ENCODE results near the gene SPSB2. TPM values are rescaled to one million over a fixed set of nuclear protein-coding genes. Genes with fewer than 3 reads are reported as not detected.
A peak's percentile ranks its signal among the peaks of the same experiment; 100 is the strongest.

Gene SPSB2
- polyA plus RNA-seq, 1 of the 3 experiments (the other 2 are of a cell fraction) = 16.9 TPM

- Histone ChIP-seq H3K36me3 (replicated peaks in 1 of 2; ENCODE audit: control insufficient read depth in 1 of 2, insufficient read depth in 2 of 2, low read length in 1 of 2) (peaks cover 16 to 30% of the 10 kb centered on the region in 2 experiments), H3K9me3 (no peaks in the 10 kb centered on the region), H3K79me2 (ENCODE audit: insufficient read depth) (peaks cover 57% of the 10 kb centered on the region), H4K20me1 (ENCODE audit: insufficient read depth) (peaks cover 44% of the 10 kb centered on the region), H3K4me3 (ENCODE audit: low read depth in 2 of 2, low read length in 1 of 2) (peak overlapping the region; percentile 91 to 99), H3K9me2 (no peaks in the 10 kb centered on the region), H2AFZ (ENCODE audit: low read depth) (no peak overlapping the region), H3F3A (replicated peaks; ENCODE audit: insufficient read depth) (peaks cover 41% of the 10 kb centered on the region), H3K27ac (ENCODE audit: low read depth in 2 of 2, low read length in 1 of 2) (peak overlapping the region; percentile 84 to 95; a peak in 2 of 4 replicates), H3K9ac (peak overlapping the region; percentile 100), H3K27me3 (ENCODE audit: insufficient read depth) (no peaks in the 10 kb centered on the region), H3K4me2 (peak overlapping the region; percentile 99), H3K4me1 (ENCODE audit: control insufficient read depth in 1 of 2, insufficient read depth in 2 of 2, low read depth in 1 of 2, low read length in 1 of 2) (peaks cover 34 to 46% of the 10 kb centered on the region in 2 experiments)
- DNase-seq = peak; percentile 82
- CTCF ChIA-PET = interaction anchor here (0.6 to 10.9 kb wide), 35 partner anchors 9 to 318 kb away, joined by 3 to 164 read pairs (median 5); partner anchors contain the start of genes C12orf57, CDCA3, ENO2 and LRRC23
- 40% methylated on average over 9 of the region's 12 CpGs for WGBS (ENCODE audit: low lambda C conversion rate)
- TF ChIP-seq RAD21 (IDR thresholded peaks at IDR 0.05; ENCODE audit: low read length) = peak; percentile 73
- no peak for TF ChIP-seq USF2 (IDR thresholded peaks at IDR 0.05; ENCODE audit: borderline replicate concordance, low read depth, low read length)
- no peak for TF ChIP-seq TEAD4 (IDR thresholded peaks at IDR 0.05; ENCODE audit: borderline replicate concordance, insufficient read depth)
- TF ChIP-seq SMC3 (IDR thresholded peaks at IDR 0.05; ENCODE audit: low read depth, low read length) = peak; percentile 42
- no peak for TF ChIP-seq EP300 (IDR thresholded peaks at IDR 0.05; ENCODE audit: borderline replicate concordance in 1 of 2, low read depth in 1 of 2, low read length in 1 of 2)
- TF ChIP-seq RXRA (IDR thresholded peaks at IDR 0.05; ENCODE audit: borderline replicate concordance, low read depth) = no peak
- TF ChIP-seq MEF2A (IDR thresholded peaks at IDR 0.05; ENCODE audit: borderline replicate concordance, low read depth) = no peak
- 0 out of 2 replicates have a peak, but pooled peaks have one; percentile 44 for TF ChIP-seq SIN3A (IDR thresholded peaks at IDR 0.05; ENCODE audit: borderline replicate concordance, low read depth, low read length)
- TF ChIP-seq JUND (IDR thresholded peaks at IDR 0.05) = no peak
- 0 out of 2 replicates have a peak, but pooled peaks have one; percentile 18 for TF ChIP-seq MAX (IDR thresholded peaks at IDR 0.05; ENCODE audit: low read depth)
- TF ChIP-seq CTCF (IDR thresholded peaks at IDR 0.05) = peak; percentile 91
- POLR2A ChIA-PET = interaction anchor here (0.6 to 2.6 kb wide), 15 partner anchors 10 to 146 kb away, joined by 3 to 19 read pairs (median 4); partner anchors contain the start of genes C12orf57, CDCA3, COPS7A and MLF2
These were observed 3.8 kb downstream of the SPSB2 start for GRCh38 chr12:6869049-6870021.

Measured in SK-N-SH (cell line).